HepG2 (cell line): ENCODE measurements around the gene IL1RL2.

Source experiments
- CBX2 ChIP-seq, 2 experiments: fragments of 200-600 bp in 1 of 2; sonication (generic); formaldehyde crosslinking in 1 of 2; IDR thresholded peaks; 2 replicates each; pipeline versions ENCODE4 v1.7.0 to v1.8.1; 2018 to 2022; ENCODE audit warnings: low read depth in 2 of 2, low read length in 1 of 2, mild to moderate bottlenecking in 1 of 2, missing genetic modification reagents in 1 of 2
- CREM ChIP-seq, 2 experiments: sonication (generic) in 1 of 2; formaldehyde crosslinking in 1 of 2; IDR thresholded peaks; 2 replicates each; pipeline versions ENCODE4 v1.4.0 to v1.6.1; 2016 to 2020; ENCODE audit warnings: antibody characterized with exemption in 1 of 2, mild to moderate bottlenecking in 1 of 2, missing genetic modification reagents in 1 of 2
- CTCF ChIP-seq: sonication (generic); formaldehyde crosslinking; IDR thresholded peaks from 2 replicates; pipeline ENCODE4 v1.5.0; 2020; ENCODE audit warnings: mild to moderate bottlenecking, missing genetic modification reagents, moderate library complexity
- DDIT3 ChIP-seq: sonication (generic); formaldehyde crosslinking; IDR thresholded peaks from 2 replicates; pipeline ENCODE4 v1.4.0; 2020; ENCODE audit warnings: mild to moderate bottlenecking, missing genetic modification reagents
- ELK4 ChIP-seq: sonication (generic); formaldehyde crosslinking; IDR thresholded peaks from 2 replicates; pipeline ENCODE4 v1.9.0; 2021; ENCODE audit warnings: missing genetic modification reagents, borderline replicate concordance
- FOSL2 ChIP-seq: sonication (generic); formaldehyde crosslinking; IDR thresholded peaks from 2 replicates; pipeline ENCODE4 v1.4.0; 2020; ENCODE audit warnings: missing genetic modification reagents
- GTF2F1 ChIP-seq: fragments of 150-350 bp; IDR thresholded peaks from 2 replicates; pipeline ENCODE4 v1.6.1; 2014; ENCODE audit warnings: low read length
- KDM5B ChIP-seq: sonication (generic); formaldehyde crosslinking; IDR thresholded peaks from 2 replicates; pipeline ENCODE4 v1.4.0; 2020; ENCODE audit warnings: missing genetic modification reagents, mild to moderate bottlenecking, borderline replicate concordance
- POLR2A ChIP-seq, 2 experiments: IDR thresholded peaks; 2 replicates each; pipeline ENCODE4 v1.6.1; 2011; ENCODE audit warnings: low read depth in 2 of 2, low read length in 2 of 2, mild to moderate bottlenecking in 1 of 2, moderate library complexity in 1 of 2; ENCODE audit not compliant: insufficient read depth in 1 of 2
- POLR2AphosphoS5 ChIP-seq: IDR thresholded peaks from 2 replicates; pipeline ENCODE4 v1.6.1; 2012; ENCODE audit warnings: low read depth, low read length
- USF2 ChIP-seq, 2 experiments: sonication (generic) in 1 of 2; formaldehyde crosslinking in 1 of 2; IDR thresholded peaks; 2 replicates each; pipeline versions ENCODE4 v1.5.1 to v1.6.1; 2011 to 2020; ENCODE audit warnings: borderline replicate concordance in 1 of 2, low read depth in 1 of 2, low read length in 1 of 2, mild to moderate bottlenecking in 1 of 2, missing genetic modification reagents in 1 of 2, moderate library complexity in 1 of 2
- ZKSCAN1 ChIP-seq: fragments of 150-350 bp; IDR thresholded peaks from 2 replicates; pipeline ENCODE4 v1.6.1; 2014; ENCODE audit warnings: low read length
- ZNF207 ChIP-seq: fragments of 450-650 bp; IDR thresholded peaks from 2 replicates; pipeline ENCODE4 v1.6.1; 2016; ENCODE audit warnings: antibody characterized with exemption, borderline replicate concordance
- ZSCAN29 ChIP-seq: sonication (generic); formaldehyde crosslinking; conservative IDR thresholded peaks from 2 replicates; pipeline ENCODE4 v1.4.0; 2020; ENCODE audit warnings: mild to moderate bottlenecking, missing genetic modification reagents

- no peak for TF ChIP-seq ZSCAN29 (CRISPR knock-in tag)
- TF ChIP-seq GTF2F1, result no peak
- TF ChIP-seq USF2 (IDR thresholded peaks at IDR 0.05; ENCODE audit: low read depth, low read length), result no peak
- no peak for TF ChIP-seq USF2 (CRISPR knock-in tag; IDR thresholded peaks at IDR 0.05; ENCODE audit: borderline replicate concordance)
- TF ChIP-seq POLR2AphosphoS5, result no peak
- no peak for TF ChIP-seq FOSL2 (CRISPR knock-in tag)
- TF ChIP-seq CTCF (CRISPR knock-in tag), result no peak
- no peak for TF ChIP-seq CREM (IDR thresholded peaks at IDR 0.05)
- no peak for TF ChIP-seq CREM (CRISPR knock-in tag; IDR thresholded peaks at IDR 0.05)
- no peak for TF ChIP-seq ZNF207
- no peak for TF ChIP-seq POLR2A (IDR thresholded peaks at IDR 0.05; ENCODE audit: insufficient read depth in 1 of 2, low read depth in 2 of 2, low read length in 2 of 2)
- TF ChIP-seq ELK4 (CRISPR knock-in tag), result no peak
- TF ChIP-seq DDIT3 (CRISPR knock-in tag), result no peak
- TF ChIP-seq CBX2 (IDR thresholded peaks at IDR 0.05; ENCODE audit: low read depth, low read length), result no peak
- no peak for TF ChIP-seq CBX2 (CRISPR knock-in tag; IDR thresholded peaks at IDR 0.05; ENCODE audit: low read depth)
- no peak for TF ChIP-seq KDM5B
- TF ChIP-seq ZKSCAN1, result no peak
Measured at GRCh38 chr2:102229141-102229769, 42.4 kb downstream of the IL1RL2 start.
